ENCODE results near the gene YAP1. TPM values are rescaled to one million over a fixed set of nuclear protein-coding genes. Genes with fewer than 3 reads are reported as not detected.
"Not testable (repeated sequence)": the region's sequence is repeated elsewhere in the genome, so short reads cannot be mapped to it uniquely, and the experiment has no call there.

Gene YAP1
- total RNA-seq, 1 donor: 0.10 TPM

- Histone ChIP-seq H3K27me3 (ENCODE audit: insufficient read depth, low read length) (peaks cover 11% of the 10 kb centered on the region), H3K9me3 (ENCODE audit: low read depth, low read length) (no peaks in the 10 kb centered on the region), H3K4me1 (ENCODE audit: insufficient read depth, low read length) (no peaks in the 10 kb centered on the region), H3K4me3 (ENCODE audit: low read length) (no peak overlapping the region)
Observed at GRCh38 chr11:102194257-102194656, 84.0 kb downstream of the YAP1 start.

GRCh38 chr11:102194990-102195389 is 84.7 kb downstream of the YAP1 start:
- Histone ChIP-seq H3K4me3 (ENCODE audit: low read length) (no peak overlapping the region), H3K9me3 (ENCODE audit: low read depth, low read length) (no peaks in the 10 kb centered on the region), H3K4me1 (ENCODE audit: insufficient read depth, low read length) (no peaks in the 10 kb centered on the region), H3K27me3 (ENCODE audit: insufficient read depth, low read length) (peaks cover 9% of the 10 kb centered on the region)

DNA sequence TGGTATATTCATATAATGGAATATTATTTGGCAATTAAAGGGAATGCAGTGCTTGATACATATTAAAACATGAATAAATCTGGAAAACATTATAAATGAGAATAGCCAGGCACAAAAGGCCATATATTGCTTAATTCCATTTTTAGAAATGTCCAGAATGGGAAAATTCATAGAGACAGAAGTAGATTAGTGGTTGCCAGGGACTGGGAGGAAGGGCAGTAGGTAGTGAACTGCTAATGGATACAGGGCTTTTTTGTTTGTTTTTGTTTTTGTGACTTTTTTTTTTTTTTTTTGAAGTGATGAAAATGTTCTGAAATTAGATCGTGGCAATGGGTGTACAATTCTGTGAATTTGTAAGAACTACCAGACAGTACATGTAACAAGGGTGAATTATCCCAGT is 86.1 kb downstream of the YAP1 start:
- H3K4me1 ChIP-seq (ENCODE audit: insufficient read depth, low read length): no peaks in the 10 kb centered on the region

GRCh38 chr11:102196816-102197215 is 86.6 kb downstream of the YAP1 start:
- Histone ChIP-seq H3K9me3 (ENCODE audit: low read depth, low read length) (no peaks in the 10 kb centered on the region), H3K4me3 (ENCODE audit: low read length) (no peak overlapping the region), H3K27me3 (ENCODE audit: insufficient read depth, low read length) (peaks cover 6% of the 10 kb centered on the region), H3K4me1 (ENCODE audit: insufficient read depth, low read length) (no peaks in the 10 kb centered on the region)

More for the DNA sequence above, 86.1 kb downstream of the YAP1 start:
- H3K9me3 ChIP-seq (ENCODE audit: low read depth, low read length): no peaks in the 10 kb centered on the region
- H3K27me3 ChIP-seq (ENCODE audit: insufficient read depth, low read length): peaks cover 6% of the 10 kb centered on the region
- H3K4me3 ChIP-seq (ENCODE audit: low read length): no peak overlapping the region

GRCh38 chr11:102197670-102198139 is 87.5 kb downstream of the YAP1 start:
- H3K27me3 ChIP-seq (ENCODE audit: insufficient read depth, low read length): peaks cover 6% of the 10 kb centered on the region
- H3K4me3 ChIP-seq (ENCODE audit: low read length): no peak overlapping the region
- no peaks in the 10 kb centered on the region for H3K4me1 ChIP-seq (ENCODE audit: insufficient read depth, low read length)
- no peaks in the 10 kb centered on the region for H3K9me3 ChIP-seq (ENCODE audit: low read depth, low read length)

GRCh38 chr11:102199673-102200072 is 89.4 kb downstream of the YAP1 start:
- no peak overlapping the region for H3K4me3 ChIP-seq (ENCODE audit: low read length)
- H3K27me3 ChIP-seq (ENCODE audit: insufficient read depth, low read length): peaks cover 6% of the 10 kb centered on the region
- H3K9me3 ChIP-seq (ENCODE audit: low read depth, low read length): no peaks in the 10 kb centered on the region
- no peaks in the 10 kb centered on the region for H3K4me1 ChIP-seq (ENCODE audit: insufficient read depth, low read length)

GRCh38 chr11:102200325-102200724 is 90.1 kb downstream of the YAP1 start:
- not testable (repeated sequence) for H3K9me3 ChIP-seq (ENCODE audit: low read depth, low read length); H3K4me3 ChIP-seq (ENCODE audit: low read length); H3K4me1 ChIP-seq (ENCODE audit: insufficient read depth, low read length); H3K27me3 ChIP-seq (ENCODE audit: insufficient read depth, low read length)

- Histone ChIP-seq H3K4me3 (ENCODE audit: low read length) (no peak overlapping the region), H3K9me3 (ENCODE audit: low read depth, low read length) (no peaks in the 10 kb centered on the region), H3K27me3 (ENCODE audit: insufficient read depth, low read length) (peaks cover 6% of the 10 kb centered on the region), H3K4me1 (ENCODE audit: insufficient read depth, low read length) (no peaks in the 10 kb centered on the region)
Observed at GRCh38 chr11:102201776-102202175, 91.5 kb downstream of the YAP1 start.

- Histone ChIP-seq H3K4me3 (ENCODE audit: low read length) (no peak overlapping the region), H3K27me3 (ENCODE audit: insufficient read depth, low read length) (peaks cover 5% of the 10 kb centered on the region), H3K4me1 (ENCODE audit: insufficient read depth, low read length) (no peaks in the 10 kb centered on the region)
Observed at GRCh38 chr11:102202972-102203371, 92.7 kb downstream of the YAP1 start.

GRCh38 chr11:102204174-102204573 is 93.9 kb downstream of the YAP1 start:
- no peaks in the 10 kb centered on the region for H3K9me3 ChIP-seq (ENCODE audit: low read depth, low read length)
- H3K4me3 ChIP-seq (ENCODE audit: low read length): no peak overlapping the region
- peaks cover 4% of the 10 kb centered on the region for H3K27me3 ChIP-seq (ENCODE audit: insufficient read depth, low read length)
- H3K4me1 ChIP-seq (ENCODE audit: insufficient read depth, low read length): no peaks in the 10 kb centered on the region

More at GRCh38 chr11:102202972-102203371, 92.7 kb downstream of the YAP1 start:
- H3K9me3 ChIP-seq (ENCODE audit: low read depth, low read length): no peaks in the 10 kb centered on the region

GRCh38 chr11:102205805-102206204 is 95.6 kb downstream of the YAP1 start:
- Histone ChIP-seq H3K4me3 (ENCODE audit: low read length) (no peak overlapping the region), H3K4me1 (ENCODE audit: insufficient read depth, low read length) (no peaks in the 10 kb centered on the region), H3K9me3 (ENCODE audit: low read depth, low read length) (no peaks in the 10 kb centered on the region), H3K27me3 (ENCODE audit: insufficient read depth, low read length) (peaks cover 9% of the 10 kb centered on the region)

DNA sequence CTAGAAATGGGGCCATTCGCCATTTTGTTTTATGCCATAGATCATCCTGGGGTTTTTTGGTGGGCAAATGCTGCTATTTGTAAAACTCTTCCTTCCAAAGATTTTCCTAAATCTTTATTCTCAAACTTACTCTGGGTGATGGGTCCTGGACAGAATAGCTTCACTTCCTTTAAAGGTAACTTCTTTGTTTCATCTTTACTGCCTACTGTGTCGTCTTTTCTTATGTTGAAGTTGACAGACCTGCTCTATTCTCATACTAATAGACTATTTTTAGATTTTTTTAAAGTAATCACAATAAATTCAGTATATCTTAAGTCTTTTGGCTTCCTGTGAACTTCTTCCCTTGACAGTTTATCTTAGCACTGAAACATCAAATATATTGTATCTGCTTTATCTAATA is 98.6 kb downstream of the YAP1 start:
- H3K27me3 ChIP-seq (ENCODE audit: insufficient read depth, low read length): peaks cover 9% of the 10 kb centered on the region
- H3K4me3 ChIP-seq (ENCODE audit: low read length): no peak overlapping the region

GRCh38 chr11:102214623-102215022 is 104.4 kb downstream of the YAP1 start:
- no peaks in the 10 kb centered on the region for H3K4me1 ChIP-seq (ENCODE audit: insufficient read depth, low read length)
- H3K4me3 ChIP-seq (ENCODE audit: low read length): no peak overlapping the region
- no peaks in the 10 kb centered on the region for H3K9me3 ChIP-seq (ENCODE audit: low read depth, low read length)
- peaks cover 14% of the 10 kb centered on the region for H3K27me3 ChIP-seq (ENCODE audit: insufficient read depth, low read length)

More for the DNA sequence above, 98.6 kb downstream of the YAP1 start:
- H3K4me1 ChIP-seq (ENCODE audit: insufficient read depth, low read length): no peaks in the 10 kb centered on the region
- no peaks in the 10 kb centered on the region for H3K9me3 ChIP-seq (ENCODE audit: low read depth, low read length)

- Histone ChIP-seq H3K4me1 (ENCODE audit: insufficient read depth, low read length) (no peaks in the 10 kb centered on the region), H3K27me3 (ENCODE audit: insufficient read depth, low read length) (peaks cover 14% of the 10 kb centered on the region), H3K4me3 (ENCODE audit: low read length) (no peak overlapping the region), H3K9me3 (ENCODE audit: low read depth, low read length) (no peaks in the 10 kb centered on the region)
Observed at GRCh38 chr11:102216433-102217075, 106.3 kb downstream of the YAP1 start.

- Histone ChIP-seq H3K9me3 (ENCODE audit: low read depth, low read length) (no peaks in the 10 kb centered on the region), H3K27me3 (ENCODE audit: insufficient read depth, low read length) (peaks cover 12% of the 10 kb centered on the region), H3K4me3 (ENCODE audit: low read length) (no peak overlapping the region)
Observed at GRCh38 chr11:102220728-102221467, 110.7 kb downstream of the YAP1 start.

GRCh38 chr11:102223859-102224258 is 113.6 kb downstream of the YAP1 start:
- H3K4me3 ChIP-seq (ENCODE audit: low read length): no peak overlapping the region
- no peaks in the 10 kb centered on the region for H3K4me1 ChIP-seq (ENCODE audit: insufficient read depth, low read length)
- H3K9me3 ChIP-seq (ENCODE audit: low read depth, low read length): no peaks in the 10 kb centered on the region
- H3K27me3 ChIP-seq (ENCODE audit: insufficient read depth, low read length): peaks cover 3% of the 10 kb centered on the region

More at GRCh38 chr11:102220728-102221467, 110.7 kb downstream of the YAP1 start:
- H3K4me1 ChIP-seq (ENCODE audit: insufficient read depth, low read length): no peaks in the 10 kb centered on the region

All from mononuclear cell (primary cell).